Ovary (tissue), 9 donors: ENCODE measurements around the gene ACSS1. TPM values are rescaled to one million over a fixed set of nuclear protein-coding genes. Genes with fewer than 3 reads are reported as not detected.

ENCODE experiments used
- DNase-seq, 5 donors: peaks; one replicate each; pipeline ENCODE4 v3.0.0-alpha.2; 2019 to 2020
- H3K27ac ChIP-seq, 2 donors: fragments of 200-600 bp; one replicate each; pipeline versions ENCODE4 v1.5.1 to v1.8.0; 2019 to 2022
- H3K27me3 ChIP-seq: fragments of 200-600 bp; one replicate; pipeline ENCODE4 v1.8.0; 2022
- H3K36me3 ChIP-seq: fragments of 200-600 bp; sonication (generic); one replicate; pipeline ENCODE4 v1.5.1; 2019
- H3K4me1 ChIP-seq: one replicate; pipeline ENCODE4 v1.8.1; 2013; ENCODE audit warnings: mild to moderate bottlenecking, moderate library complexity; ENCODE audit not compliant: insufficient read depth
- H3K4me3 ChIP-seq: fragments of 200-600 bp; sonication (generic); one replicate; pipeline ENCODE4 v1.5.1; 2017
- H3K9me3 ChIP-seq, 2 donors: fragments of 200-600 bp in 1 of 2; sonication (generic) in 1 of 2; one replicate each; pipeline versions ENCODE4 v1.5.1 to v1.8.1; 2013 to 2019; ENCODE audit warnings: mild to moderate bottlenecking in 1 of 2, moderate library complexity in 1 of 2
- EP300 ChIP-seq: sonication (generic); formaldehyde crosslinking; IDR thresholded peaks from one replicate; pipeline ENCODE4 v1.6.1; 2017; ENCODE audit warnings: antibody characterized with exemption
- POLR2A ChIP-seq: fragments of 450-650 bp; IDR thresholded peaks from one replicate; pipeline ENCODE4 v1.6.1; 2017; ENCODE audit warnings: antibody characterized with exemption, mild to moderate bottlenecking, moderate library complexity
- WGBS, 3 donors: extraction: QIAGEN DNeasy Blood & Tissue Kit in 1 of 3; methylation state at CpG; one replicate each; pipeline versions ENCODE4 v1.1.5 to v1.1.7; 2013 to 2017; 5-methylcytosine and 5-hydroxymethylcytosine counted together
- intact Hi-C, 4 donors: fragments of 100-400 bp; cut with DNase I; formaldehyde crosslinking; loops; one replicate each; pipeline versions ENCODE4 v1.11.0 to v1.15.1; 2022 to 2023
- polyA plus RNA-seq, 2 donors: library from polyadenylated mRNA; stranded (reverse); fragments of 200-250 nt in 1 of 2; fragments of 350-450 nt in 1 of 2; fragmentation: Illumina TruSeq in 1 of 2; extraction: RNeasy Lipid Tissue Mini Kit (QIAGEN cat#74804) in 1 of 2; gene quantifications; one replicate each; pipeline ENCODE4 v1.2.3, GENCODE V29; 2013 to 2014
- total RNA-seq, 7 donors: library from RNA; depleted of rRNA in 2 of 7; stranded (reverse); fragments of >200 nt in 2 of 7; fragmentation: NEBNext Ultra II Directional in 3 of 7; extraction: Animal tissue kit (Norgen Biotek cat#: 25700) in 3 of 7; gene quantifications; one replicate each; pipeline versions ENCODE4 v1.1.0 to v1.2.4, GENCODE V29; 2016 to 2023
- TF ChIP-seq, protein P1 (sequence below), 3 donors: fragments of 450-650 bp in 2 of 3; fragments of 200-600 bp in 1 of 3; IDR thresholded peaks; one replicate each; pipeline versions ENCODE4 v1.5.1 to v1.8.0; 2016 to 2022; ENCODE audit warnings: antibody characterized with exemption in 3 of 3, mild to moderate bottlenecking in 1 of 3
- donor health status: DM: no; HTN: no; CAD: no; lungs with moderate emphysema.
- donor health status: DM: no; HTN: no; CAD: no.
- donor health status: Bipolar disorder and iron deficiency.
- donor health status: DM: yes; HTN: yes; CAD: no.
- donor health status: DM: no; HTN: no; CAD: no.
- donor health status: DM: yes; HTN: yes; CAD: no.

Gene ACSS1
- total and polyA plus RNA-seq, 9 donors = 13.1 to 37.0 (median 29.0) TPM

DNA sequence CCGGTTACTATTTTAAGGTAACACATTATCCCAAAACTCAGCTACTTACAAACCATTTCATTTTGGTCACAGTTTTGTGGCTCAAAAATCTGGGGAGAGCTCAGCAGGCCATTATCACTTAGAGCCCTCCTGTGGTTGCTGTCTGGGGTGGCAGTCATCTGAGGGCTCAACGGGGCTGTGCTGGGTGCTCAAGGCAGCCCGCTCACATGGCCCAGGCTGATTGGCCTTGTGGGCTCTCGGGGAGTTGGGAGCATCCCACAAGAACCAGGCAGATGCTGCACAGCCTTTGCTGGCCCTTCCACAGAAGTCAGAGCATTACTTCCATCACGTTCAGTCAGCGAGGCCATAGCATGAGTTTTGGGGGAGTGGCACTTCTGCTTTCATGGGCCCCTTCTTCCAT is 30.3 kb upstream of the ACSS1 start:
- no peaks in the 10 kb centered on the region for H3K27me3 ChIP-seq
- DNase-seq = no peak
- no peak overlapping the region for H3K27ac ChIP-seq
- no peak overlapping the region for H3K4me3 ChIP-seq
- no peaks in the 10 kb centered on the region for H3K36me3 ChIP-seq
- peaks cover 0 to 3% of the 10 kb centered on the region in 2 donors for H3K9me3 ChIP-seq
- TF ChIP-seq, protein P1, sequence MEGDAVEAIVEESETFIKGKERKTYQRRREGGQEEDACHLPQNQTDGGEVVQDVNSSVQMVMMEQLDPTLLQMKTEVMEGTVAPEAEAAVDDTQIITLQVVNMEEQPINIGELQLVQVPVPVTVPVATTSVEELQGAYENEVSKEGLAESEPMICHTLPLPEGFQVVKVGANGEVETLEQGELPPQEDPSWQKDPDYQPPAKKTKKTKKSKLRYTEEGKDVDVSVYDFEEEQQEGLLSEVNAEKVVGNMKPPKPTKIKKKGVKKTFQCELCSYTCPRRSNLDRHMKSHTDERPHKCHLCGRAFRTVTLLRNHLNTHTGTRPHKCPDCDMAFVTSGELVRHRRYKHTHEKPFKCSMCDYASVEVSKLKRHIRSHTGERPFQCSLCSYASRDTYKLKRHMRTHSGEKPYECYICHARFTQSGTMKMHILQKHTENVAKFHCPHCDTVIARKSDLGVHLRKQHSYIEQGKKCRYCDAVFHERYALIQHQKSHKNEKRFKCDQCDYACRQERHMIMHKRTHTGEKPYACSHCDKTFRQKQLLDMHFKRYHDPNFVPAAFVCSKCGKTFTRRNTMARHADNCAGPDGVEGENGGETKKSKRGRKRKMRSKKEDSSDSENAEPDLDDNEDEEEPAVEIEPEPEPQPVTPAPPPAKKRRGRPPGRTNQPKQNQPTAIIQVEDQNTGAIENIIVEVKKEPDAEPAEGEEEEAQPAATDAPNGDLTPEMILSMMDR (IDR thresholded peaks at IDR 0.05) = no peak
- TF ChIP-seq POLR2A (no peak), EP300 (no peak)
- WGBS, 3 donors = 65 to 74% (median 69%) methylated on average over 6 of the region's 6 CpGs
- intact Hi-C loops = loop anchor here in 2 of 4 donors (10.0 kb wide), 1 partner anchor 87 kb away; no protein-coding TSS in a partner anchor
- H3K4me1 ChIP-seq = no peaks in the 10 kb centered on the region

DNA sequence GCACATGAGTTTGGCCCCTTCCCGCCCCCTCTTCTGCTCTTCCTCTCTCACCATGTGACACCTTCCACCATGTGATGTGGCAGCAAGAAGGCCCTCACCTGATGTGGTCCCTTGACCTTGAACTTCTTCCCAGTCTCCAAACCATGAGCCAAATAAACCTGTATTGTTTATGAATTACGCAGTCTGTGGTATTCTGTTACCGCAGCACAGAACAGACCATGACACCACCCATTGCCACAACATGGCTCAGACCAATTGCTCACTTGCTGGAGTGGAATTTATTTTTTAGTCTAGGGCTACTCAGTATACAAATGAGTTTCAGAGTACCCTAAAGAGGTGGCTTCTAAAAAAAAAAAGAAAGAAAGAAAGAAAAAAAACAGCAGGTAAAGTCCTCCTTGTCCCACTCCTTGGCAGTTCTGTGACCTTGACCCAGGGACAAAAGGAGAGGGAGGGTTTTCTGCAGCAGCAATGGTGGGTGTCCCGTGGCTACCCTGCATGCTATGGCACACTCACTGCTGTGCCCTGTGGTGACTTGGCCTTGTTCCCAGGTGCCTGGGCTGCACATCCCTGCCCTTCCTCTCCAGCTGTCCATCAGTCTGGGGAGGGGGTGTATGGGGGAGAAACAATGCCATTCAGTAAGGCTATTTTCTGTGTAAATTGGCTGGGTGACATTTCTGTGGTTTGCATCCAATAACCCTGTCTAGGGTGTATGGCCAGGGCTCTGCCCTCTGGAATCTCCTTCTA is 29.4 kb upstream of the ACSS1 start:
- Histone ChIP-seq H3K27ac (no peak overlapping the region), H3K9me3 (peaks cover 0 to 3% of the 10 kb centered on the region in 2 donors), H3K27me3 (no peaks in the 10 kb centered on the region), H3K4me1 (no peaks in the 10 kb centered on the region), H3K36me3 (no peaks in the 10 kb centered on the region), H3K4me3 (no peak overlapping the region)
- DNase-seq = no peak
- TF ChIP-seq POLR2A (no peak), EP300 (no peak)
- TF ChIP-seq, protein P1 (IDR thresholded peaks at IDR 0.05) = no peak
- intact Hi-C loops = loop anchor here in 2 of 4 donors (10.0 kb wide), 1 partner anchor 87 kb away; no protein-coding TSS in a partner anchor
- 62 to 74% (median 68%) methylated on average over 4 of the region's 4 CpGs for WGBS, 3 donors

DNA sequence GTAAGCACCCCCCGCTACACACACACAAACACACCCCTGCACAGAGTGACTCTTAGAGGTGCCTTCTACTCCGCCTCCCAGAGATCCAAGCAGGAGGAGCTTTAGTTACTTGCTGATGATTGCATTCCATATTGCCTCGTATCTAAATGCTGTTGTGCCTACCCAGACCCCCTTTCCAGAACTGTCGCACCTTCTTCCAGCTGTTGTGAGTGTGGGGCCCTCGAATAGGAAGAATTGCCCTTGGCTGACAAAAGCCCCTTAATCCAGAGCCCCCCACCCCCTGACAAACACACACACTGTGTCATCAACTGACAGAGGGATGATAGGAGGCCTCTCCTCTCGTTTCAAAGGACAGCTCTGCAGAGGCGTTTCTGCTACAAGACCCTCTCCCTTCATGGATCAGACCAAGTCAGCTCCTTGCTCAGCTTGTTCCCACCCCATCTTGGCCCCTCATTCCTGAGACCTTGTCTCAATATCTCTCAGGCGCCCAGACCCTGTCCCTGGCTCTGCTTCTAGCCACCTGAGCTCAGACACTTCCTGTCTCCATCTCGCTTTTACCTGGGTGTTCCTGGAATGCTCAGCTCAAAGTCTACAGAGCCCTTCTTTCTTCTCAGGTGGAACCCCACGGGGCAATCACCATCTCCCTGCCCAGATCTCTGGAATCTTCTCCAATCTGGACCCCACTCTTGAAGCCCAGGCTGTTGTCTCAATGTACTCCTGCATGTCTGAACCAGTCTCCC is 28.0 kb upstream of the ACSS1 start:
- H3K27me3 ChIP-seq = no peaks in the 10 kb centered on the region
- no peak for DNase-seq
- intact Hi-C loops = loop anchor here in 2 of 4 donors (10.0 kb wide), 1 partner anchor 89 kb away; no protein-coding TSS in a partner anchor
- H3K27ac ChIP-seq = no peak overlapping the region
- H3K9me3 ChIP-seq = peaks cover 0 to 3% of the 10 kb centered on the region in 2 donors
- WGBS, 3 donors = 65 to 68% (median 67%) methylated on average over 10 of the region's 10 CpGs
- no peaks in the 10 kb centered on the region for H3K4me1 ChIP-seq
- H3K36me3 ChIP-seq = no peaks in the 10 kb centered on the region
- no peak for TF ChIP-seq POLR2A
- TF ChIP-seq, protein P1 (IDR thresholded peaks at IDR 0.05) = no peak
- no peak for TF ChIP-seq EP300
- H3K4me3 ChIP-seq = no peak overlapping the region

DNA sequence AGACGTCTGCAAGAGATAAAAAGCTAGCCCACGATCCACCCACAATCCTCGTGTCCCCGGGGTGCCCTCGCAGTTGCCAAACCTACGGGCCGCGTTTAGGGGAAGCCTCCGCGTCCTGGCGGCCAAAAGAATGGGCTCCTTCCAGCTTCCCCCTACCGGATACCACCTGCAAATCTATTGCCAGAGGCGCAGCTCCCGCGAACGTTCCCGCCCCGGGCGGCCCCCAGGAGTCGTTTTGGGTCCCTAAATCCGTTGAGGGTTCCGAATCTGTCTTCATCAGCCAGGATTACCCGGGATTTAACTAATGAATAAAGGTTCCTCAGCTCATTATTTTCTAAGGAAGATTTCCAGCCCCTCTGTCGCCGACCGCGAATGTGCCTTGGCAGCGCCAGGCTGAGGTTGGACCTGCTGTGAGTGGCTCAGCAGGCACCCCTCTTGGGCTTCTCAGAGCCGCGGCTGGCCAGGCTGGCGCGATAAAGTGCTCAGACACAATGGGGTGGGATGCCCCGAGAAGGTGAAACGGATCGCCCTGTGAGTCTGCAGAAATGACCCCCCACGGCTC is 26.8 kb upstream of the ACSS1 start:
- H3K9me3 ChIP-seq = peaks cover 0 to 3% of the 10 kb centered on the region in 2 donors
- no peak for DNase-seq
- TF ChIP-seq, protein P1 (IDR thresholded peaks at IDR 0.05) = no peak
- TF ChIP-seq EP300 (no peak), POLR2A (no peak)
- WGBS, 3 donors = 3 to 4% (median 3%) methylated on average over 36 of the region's 36 CpGs
- no peak overlapping the region for H3K27ac ChIP-seq
- intact Hi-C loops = loop anchor here in 2 of 4 donors (10.0 kb wide), 1 partner anchor 90 kb away; no protein-coding TSS in a partner anchor
- no peaks in the 10 kb centered on the region for H3K36me3 ChIP-seq
- H3K4me3 ChIP-seq = no peak overlapping the region
- H3K27me3 ChIP-seq = no peaks in the 10 kb centered on the region
- no peaks in the 10 kb centered on the region for H3K4me1 ChIP-seq
